Measurements from ENCODE around the gene YAF2.

Gene YAF2

GRCh38 chr12:42143452-42144157 lies 94.4 kb downstream of the YAF2 start:
- DNase-seq = no peak

- no peak for DNase-seq
Measured at GRCh38 chr12:42141981-42142606, 96.0 kb downstream of the YAF2 start.

- no peak for DNase-seq
Measured at GRCh38 chr12:42140901-42141300, 97.1 kb downstream of the YAF2 start.

- DNase-seq = no peak
Measured at GRCh38 chr12:42135259-42135814, 102.7 kb downstream of the YAF2 start.

- no peak for DNase-seq
Measured at GRCh38 chr12:42130672-42131402, 107.2 kb downstream of the YAF2 start.

GRCh38 chr12:42129595-42130204 lies 108.3 kb downstream of the YAF2 start:
- no peak for DNase-seq

GRCh38 chr12:42128888-42129287 lies 109.2 kb downstream of the YAF2 start:
- DNase-seq = no peak

- no peak for DNase-seq
Measured at GRCh38 chr12:42128327-42128726, 109.7 kb downstream of the YAF2 start.

- DNase-seq = no peak
Measured at GRCh38 chr12:42126963-42127362, 111.1 kb downstream of the YAF2 start.

GRCh38 chr12:42125388-42125767 lies 112.7 kb downstream of the YAF2 start:
- DNase-seq = no peak

- no peak for DNase-seq
Measured at GRCh38 chr12:42124764-42125387, 113.2 kb downstream of the YAF2 start.

GRCh38 chr12:42119085-42119633 lies 118.9 kb downstream of the YAF2 start:
- no peak for DNase-seq

- no peak for DNase-seq
Measured at GRCh38 chr12:42118136-42118879, 119.7 kb downstream of the YAF2 start.

- DNase-seq = no peak
Measured at GRCh38 chr12:42109031-42109430, 129.0 kb downstream of the YAF2 start.

All from activated CD8-positive, alpha-beta memory T cell treated with anti-CD3 and anti-CD28 coated beads, Interleukin-2, amount 50 U/mL, for 48 hours (primary cell).